Left lung (tissue), 10 donors: ENCODE measurements around the gene ATP8A2. TPM values are rescaled to one million over a fixed set of nuclear protein-coding genes. Genes with fewer than 3 reads are reported as not detected.

Experiments
- ATAC-seq: fragments of 200-7000 bp; cut with Tn5 transposase; one replicate; pipeline ENCODE4 v1.9.1; 2020; ENCODE audit warnings: moderate library complexity
- DNase-seq, 4 donors: peaks; one replicate each; pipeline ENCODE4 v3.0.0-alpha.2; 2013 to 2020
- H3K27ac ChIP-seq, 2 donors: fragments of 200-600 bp; sonication (generic) in 1 of 2; one replicate each; pipeline versions ENCODE4 v1.5.0 to v1.8.0; 2020 to 2021
- H3K27me3 ChIP-seq, 2 donors: fragments of 200-600 bp; sonication (generic) in 1 of 2; one replicate each; pipeline versions ENCODE4 v1.5.0 to v1.8.0; 2020 to 2021
- H3K36me3 ChIP-seq, 2 donors: fragments of 200-600 bp; sonication (generic) in 1 of 2; one replicate each; pipeline versions ENCODE4 v1.5.0 to v1.8.0; 2020 to 2021
- H3K4me1 ChIP-seq, 2 donors: fragments of 200-600 bp; one replicate each; pipeline ENCODE4 v1.8.0; 2021
- H3K4me3 ChIP-seq, 2 donors: fragments of 200-600 bp; sonication (generic) in 1 of 2; one replicate each; pipeline versions ENCODE4 v1.5.0 to v1.8.0; 2020 to 2021; ENCODE audit warnings: mild to moderate bottlenecking in 1 of 2
- H3K9me3 ChIP-seq, 2 donors: fragments of 200-600 bp; sonication (generic) in 1 of 2; one replicate each; pipeline versions ENCODE4 v1.5.0 to v1.8.0; 2020 to 2021
- CTCF ChIP-seq, 2 donors: fragments of 200-600 bp; sonication (generic) in 1 of 2; IDR thresholded peaks; one replicate each; pipeline versions ENCODE4 v1.5.0 to v1.8.0; 2021; ENCODE audit warnings: antibody characterized with exemption in 2 of 2
- intact Hi-C, 2 donors: fragments of 100-400 bp; cut with DNase I; formaldehyde crosslinking; loops; one replicate each; pipeline versions ENCODE4 v1.11.2 to v1.14.2; 2022
- polyA plus RNA-seq, 6 donors: library from polyadenylated mRNA; unstranded; fragments of 120-200 nt; gene quantifications; one replicate each; pipeline ENCODE4 v1.2.1, GENCODE V29; 2013; ENCODE audit not compliant: insufficient read length in 6 of 6
- total RNA-seq, 2 donors: library from RNA; stranded (reverse); fragmentation: NEBNext Ultra II Directional; extraction: Animal tissue kit (Norgen Biotek cat#: 25700); gene quantifications; one replicate each; pipeline ENCODE4 v1.2.1, GENCODE V29; 2021
- donor health status: DM: no; HTN: yes; CAD: no.
- donor health status: DM: no; HTN: no; CAD: no.

The ATP8A2 gene
- total and polyA plus RNA-seq, 8 donors, result 1.1 to 13.4 (median 9.6) TPM

GRCh38 chr13:25699056-25699455 is 327.3 kb downstream of the ATP8A2 start:
- no peaks in the 10 kb centered on the region for H3K4me1 ChIP-seq
- DNase-seq (no peak), ATAC-seq (no peak)
- no peak overlapping the region for H3K27ac ChIP-seq
- no peak overlapping the region for H3K4me3 ChIP-seq
- intact Hi-C loops, result no loop called here
- no peak for TF ChIP-seq CTCF (IDR thresholded peaks at IDR 0.05)
- H3K9me3 ChIP-seq, result no peaks in the 10 kb centered on the region
- H3K27me3 ChIP-seq, result no peaks in the 10 kb centered on the region
- no peaks in the 10 kb centered on the region for H3K36me3 ChIP-seq

- intact Hi-C loops, result no loop called here
- Histone ChIP-seq H3K4me3 (no peak overlapping the region), H3K4me1 (no peaks in the 10 kb centered on the region), H3K36me3 (no peaks in the 10 kb centered on the region), H3K27me3 (no peaks in the 10 kb centered on the region), H3K27ac (no peak overlapping the region), H3K9me3 (no peaks in the 10 kb centered on the region)
- no peak for ATAC-seq
- no peak for DNase-seq
- TF ChIP-seq CTCF (IDR thresholded peaks at IDR 0.05), result no peak
Observed at GRCh38 chr13:25699600-25699999, 327.8 kb downstream of the ATP8A2 start.

- H3K36me3 ChIP-seq, result no peaks in the 10 kb centered on the region
- no peak for TF ChIP-seq CTCF (IDR thresholded peaks at IDR 0.05)
- H3K27ac ChIP-seq, result no peak overlapping the region
- no peaks in the 10 kb centered on the region for H3K4me1 ChIP-seq
- ATAC-seq (peak; percentile 63), DNase-seq (no peak)
- no peaks in the 10 kb centered on the region for H3K27me3 ChIP-seq
- H3K4me3 ChIP-seq, result no peak overlapping the region
- H3K9me3 ChIP-seq, result no peaks in the 10 kb centered on the region
- intact Hi-C loops, result no loop called here
Observed at GRCh38 chr13:25701304-25701703, 329.5 kb downstream of the ATP8A2 start.

- Histone ChIP-seq H3K9me3 (no peaks in the 10 kb centered on the region), H3K36me3 (no peaks in the 10 kb centered on the region), H3K4me1 (no peaks in the 10 kb centered on the region), H3K4me3 (no peak overlapping the region), H3K27me3 (no peaks in the 10 kb centered on the region), H3K27ac (no peak overlapping the region)
- TF ChIP-seq CTCF (IDR thresholded peaks at IDR 0.05), result no peak
- DNase-seq (no peak), ATAC-seq (no peak)
- intact Hi-C loops, result no loop called here
Observed at GRCh38 chr13:25702386-25702785, 330.6 kb downstream of the ATP8A2 start.

- TF ChIP-seq CTCF (IDR thresholded peaks at IDR 0.05), result no peak
- no peaks in the 10 kb centered on the region for H3K4me1 ChIP-seq
Observed at GRCh38 chr13:25707726-25708125, 336.0 kb downstream of the ATP8A2 start.

More at GRCh38 chr13:25707726-25708125, 336.0 kb downstream of the ATP8A2 start:
- Histone ChIP-seq H3K36me3 (no peaks in the 10 kb centered on the region), H3K4me3 (no peak overlapping the region), H3K27ac (no peak overlapping the region), H3K9me3 (no peaks in the 10 kb centered on the region), H3K27me3 (no peaks in the 10 kb centered on the region)
- DNase-seq (no peak), ATAC-seq (no peak)
- intact Hi-C loops, result no loop called here
